ENCODE measurements around the gene NCOA4.
"Not testable (repeated sequence)": the region's sequence is repeated elsewhere in the genome, so short reads cannot be mapped to it uniquely, and the experiment has no call there.

NCOA4 gene

GRCh38 chr10:45999955-46000354 is 30.5 kb downstream of the NCOA4 start:
- H3K27ac Mint-ChIP-seq, H3K9me3 Mint-ChIP-seq, ATAC-seq, H3K27me3 Mint-ChIP-seq, DNase-seq, H3K4me1 Mint-ChIP-seq, H3K4me3 Mint-ChIP-seq: not testable (repeated sequence)
- H3K36me3 Mint-ChIP-seq (ENCODE audit: low read depth) = peaks cover 49% of the 10 kb centered on the region

GRCh38 chr10:45997994-45998763 is 32.2 kb downstream of the NCOA4 start:
- H3K36me3 Mint-ChIP-seq (ENCODE audit: low read depth) = peaks cover 52% of the 10 kb centered on the region

GRCh38 chr10:45997557-45997956 is 32.9 kb downstream of the NCOA4 start:
- Mint-ChIP-seq H3K4me1 (peaks cover 1% of the 10 kb centered on the region), H3K27me3 (no peaks in the 10 kb centered on the region), H3K9me3 (no peaks in the 10 kb centered on the region), H3K4me3 (no peak overlapping the region), H3K27ac (no peak overlapping the region), H3K36me3 (ENCODE audit: low read depth) (peaks cover 53% of the 10 kb centered on the region)
- no peak for DNase-seq
- no peak for ATAC-seq

More at GRCh38 chr10:45997994-45998763, 32.2 kb downstream of the NCOA4 start:
- Mint-ChIP-seq H3K4me3 (no peak overlapping the region), H3K27me3 (no peaks in the 10 kb centered on the region), H3K9me3 (no peaks in the 10 kb centered on the region), H3K4me1 (no peaks in the 10 kb centered on the region), H3K27ac (peak overlapping the region; percentile 7)
- DNase-seq (no peak), ATAC-seq (no peak)

- H3K4me1 Mint-ChIP-seq, H3K27me3 Mint-ChIP-seq, H3K9me3 Mint-ChIP-seq, ATAC-seq, H3K4me3 Mint-ChIP-seq, H3K27ac Mint-ChIP-seq, DNase-seq: not testable (repeated sequence)
- H3K36me3 Mint-ChIP-seq (ENCODE audit: low read depth) = peaks cover 25% of the 10 kb centered on the region
Measured at GRCh38 chr10:45985590-45985989, 44.8 kb downstream of the NCOA4 start.

- not testable (repeated sequence) for H3K27me3 Mint-ChIP-seq, H3K9me3 Mint-ChIP-seq, ATAC-seq, H3K4me1 Mint-ChIP-seq, H3K27ac Mint-ChIP-seq, H3K4me3 Mint-ChIP-seq, DNase-seq
- peaks cover 25% of the 10 kb centered on the region for H3K36me3 Mint-ChIP-seq (ENCODE audit: low read depth)
Measured at GRCh38 chr10:45984473-45984872, 46.0 kb downstream of the NCOA4 start.

GRCh38 chr10:45983538-45984186 is 46.8 kb downstream of the NCOA4 start:
- H3K27me3 Mint-ChIP-seq, H3K27ac Mint-ChIP-seq, H3K4me1 Mint-ChIP-seq, H3K4me3 Mint-ChIP-seq, ATAC-seq, DNase-seq, H3K9me3 Mint-ChIP-seq: not testable (repeated sequence)
- H3K36me3 Mint-ChIP-seq (ENCODE audit: low read depth) = peaks cover 28% of the 10 kb centered on the region

GRCh38 chr10:45981367-45981766 is 49.1 kb downstream of the NCOA4 start:
- peaks cover 25% of the 10 kb centered on the region for H3K36me3 Mint-ChIP-seq (ENCODE audit: low read depth)
- not testable (repeated sequence) for ATAC-seq, H3K27ac Mint-ChIP-seq, H3K4me3 Mint-ChIP-seq, DNase-seq, H3K9me3 Mint-ChIP-seq, H3K27me3 Mint-ChIP-seq, H3K4me1 Mint-ChIP-seq

- H3K27ac Mint-ChIP-seq, H3K4me1 Mint-ChIP-seq, H3K9me3 Mint-ChIP-seq, DNase-seq, H3K27me3 Mint-ChIP-seq, H3K4me3 Mint-ChIP-seq, ATAC-seq: not testable (repeated sequence)
- H3K36me3 Mint-ChIP-seq (ENCODE audit: low read depth) = peaks cover 28% of the 10 kb centered on the region
Measured at GRCh38 chr10:45978554-45978953, 51.9 kb downstream of the NCOA4 start.

- not testable (repeated sequence) for ATAC-seq, H3K9me3 Mint-ChIP-seq, DNase-seq, H3K27me3 Mint-ChIP-seq
- H3K4me1 Mint-ChIP-seq = peaks cover 28% of the 10 kb centered on the region
- peak overlapping the region; percentile 99 for H3K4me3 Mint-ChIP-seq
- H3K36me3 Mint-ChIP-seq (ENCODE audit: low read depth) = peaks cover 34% of the 10 kb centered on the region
- peak overlapping the region; percentile 14 for H3K27ac Mint-ChIP-seq
Measured at GRCh38 chr10:45974041-45974440, 56.4 kb downstream of the NCOA4 start.

GRCh38 chr10:45972813-45973169 is 57.6 kb downstream of the NCOA4 start:
- H3K4me1 Mint-ChIP-seq = peaks cover 31% of the 10 kb centered on the region
- not testable (repeated sequence) for ATAC-seq, H3K27me3 Mint-ChIP-seq

GRCh38 chr10:45972106-45972812 is 58.2 kb downstream of the NCOA4 start, which contains the start of gene TIMM23:
TIMM23 (plus strand) TSS chr10:45972489; CDS start chr10:45972625, 136 bp downstream.
- H3K9me3 Mint-ChIP-seq = not testable (repeated sequence)

More at GRCh38 chr10:45972813-45973169, 57.6 kb downstream of the NCOA4 start:
- not testable (repeated sequence) for H3K9me3 Mint-ChIP-seq, DNase-seq
- Mint-ChIP-seq H3K27ac (peak overlapping the region; percentile 95), H3K36me3 (ENCODE audit: low read depth) (peaks cover 31% of the 10 kb centered on the region), H3K4me3 (peak overlapping the region; percentile 99)

GRCh38 chr10:45971742-45972105 is 58.7 kb downstream of the NCOA4 start:
- DNase-seq, H3K27me3 Mint-ChIP-seq, H3K9me3 Mint-ChIP-seq: not testable (repeated sequence)
- H3K36me3 Mint-ChIP-seq (ENCODE audit: low read depth) = peaks cover 26% of the 10 kb centered on the region
- H3K4me3 Mint-ChIP-seq = peak overlapping the region; percentile 99
- H3K4me1 Mint-ChIP-seq = peaks cover 34% of the 10 kb centered on the region
- H3K27ac Mint-ChIP-seq = peak overlapping the region; percentile 95
- peak; percentile 52 for ATAC-seq

More at GRCh38 chr10:45972106-45972812, 58.2 kb downstream of the NCOA4 start, which contains the start of gene TIMM23:
- DNase-seq (peak; percentile 88), ATAC-seq (peak; percentile 92)
- peak within 1 kb of the TSS; percentile 99 for H3K4me3 Mint-ChIP-seq
- H3K4me1 Mint-ChIP-seq = peaks cover 31% of the 10 kb centered on the region
- H3K27ac Mint-ChIP-seq = peak within 1 kb of the TSS; percentile 95
- H3K36me3 Mint-ChIP-seq (ENCODE audit: low read depth) = peaks cover 29% of the 10 kb centered on the region
- not testable (repeated sequence) for H3K27me3 Mint-ChIP-seq

GRCh38 chr10:45971019-45971418 is 59.4 kb downstream of the NCOA4 start:
- not testable (repeated sequence) for ATAC-seq, H3K9me3 Mint-ChIP-seq, DNase-seq, H3K27me3 Mint-ChIP-seq, H3K27ac Mint-ChIP-seq
- Mint-ChIP-seq H3K36me3 (ENCODE audit: low read depth) (peaks cover 24% of the 10 kb centered on the region), H3K4me1 (peaks cover 35% of the 10 kb centered on the region), H3K4me3 (peak overlapping the region; percentile 99)

GRCh38 chr10:45962686-45963452 is 67.6 kb downstream of the NCOA4 start:
- not testable (repeated sequence) for H3K4me1 Mint-ChIP-seq; DNase-seq; H3K36me3 Mint-ChIP-seq (ENCODE audit: low read depth); H3K9me3 Mint-ChIP-seq; H3K27ac Mint-ChIP-seq; H3K4me3 Mint-ChIP-seq; H3K27me3 Mint-ChIP-seq; ATAC-seq
